K562 (cell line): ENCODE results near the gene NPR3. TPM values are rescaled to one million over a fixed set of nuclear protein-coding genes. Genes with fewer than 3 reads are reported as not detected.

Experiments used
- ATAC-seq: fragments of 200-7000 bp; cut with Tn5 transposase; 3 replicates; pipeline ENCODE4 v1.9.1; 2020; ENCODE audit warnings: moderate library complexity
- BruUV-seq: library from RNA; stranded (reverse); fragments of 400-500 nt; replicated peaks from 2 replicates; lab custom pipeline; 2021; lab: Mats Ljungman, UMichigan
- CTCF ChIA-PET: fragments of 300-600 bp; formaldehyde crosslinking; extraction: SDS; loops from one replicate; lab custom pipeline; 2021; ENCODE audit warnings: low intra/inter-chr PET ratio; lab: Yijun Ruan, JAX
- POLR2A ChIA-PET: fragments of 300-600, 350-650 bp; sonication (Branson Sonifier 250); formaldehyde crosslinking; extraction: SDS; loops from one replicate; lab custom pipeline; 2021; ENCODE audit warnings: antibody characterized with exemption, inconsistent platforms; lab: Yijun Ruan, JAX
- DNase-seq, 4 experiments: peaks; one replicate each; pipeline versions ENCODE4 v3.0.0 to v3.0.0-alpha.2; 2011 to 2018; ENCODE audit warnings: low spot score in 3 of 4, mixed read lengths in 3 of 4; ENCODE audit errors: extremely low read depth in 1 of 4
- FAIRE-seq: peaks from 2 replicates; lab custom pipeline; 2011; peaks lifted over from hg19 to GRCh38; lab: Jason Lieb, UNC
- H2AFZ ChIP-seq: 2 replicates; pipeline ENCODE4 v1.6.0; 2011; ENCODE audit warnings: low read depth, low read length, control low read depth, inconsistent platforms
- H3K27ac ChIP-seq: fragments of 200-600 bp; 3 replicates; pipeline ENCODE4 v1.8.0; 2011; ENCODE audit warnings: low read depth, mild to moderate bottlenecking, control low read depth, inconsistent platforms, low read length, moderate library complexity, mixed read lengths; ENCODE audit errors: extremely low read depth
- H3K27me3 ChIP-seq, 2 experiments: fragments of 300-600 bp in 1 of 2; 2 replicates in 1 of 2; 3 replicates in 1 of 2; pipeline versions ENCODE4 v1.6.0 to v1.8.0; 2011; ENCODE audit warnings: inconsistent platforms in 2 of 2, low read length in 2 of 2, mild to moderate bottlenecking in 1 of 2, mixed read lengths in 1 of 2, moderate library complexity in 1 of 2; ENCODE audit not compliant: control insufficient read depth in 2 of 2, insufficient read depth in 2 of 2
- H3K36me3 ChIP-seq: fragments of 300-600 bp; 3 replicates; pipeline ENCODE4 v1.8.0; 2011; ENCODE audit warnings: mild to moderate bottlenecking, low read length, inconsistent platforms; ENCODE audit not compliant: control insufficient read depth, insufficient read depth
- H3K4me1 ChIP-seq, 2 experiments: fragments of 200-600 bp in 1 of 2; replicated peaks in 1 of 2; 2 replicates in 1 of 2; 3 replicates in 1 of 2; pipeline versions ENCODE4 v1.5.1 to v1.8.0; 2011; ENCODE audit warnings: inconsistent platforms in 2 of 2, low read length in 2 of 2, mild to moderate bottlenecking in 1 of 2, mixed read lengths in 1 of 2, moderate library complexity in 1 of 2; ENCODE audit not compliant: control insufficient read depth in 2 of 2, insufficient read depth in 2 of 2
- H3K4me2 ChIP-seq: 2 replicates; pipeline ENCODE4 v1.6.1; 2011; ENCODE audit warnings: low read length, control low read depth, inconsistent platforms, mixed read lengths; ENCODE audit not compliant: insufficient read depth
- H3K4me3 ChIP-seq: fragments of 200-600 bp; sonication (generic), shearing (Covaris generic); 2 replicates; pipeline ENCODE4 v1.5.1; 2016; ENCODE audit warnings: control low read depth, inconsistent platforms
- H3K79me2 ChIP-seq: fragments of 200-600 bp; 3 replicates; pipeline ENCODE4 v1.8.0; 2011; ENCODE audit warnings: low read length, inconsistent platforms; ENCODE audit not compliant: control insufficient read depth, insufficient read depth
- H3K9ac ChIP-seq, 2 experiments: 2 replicates each; pipeline versions ENCODE4 v1.6.0 to v1.6.1; 2011; ENCODE audit warnings: low read depth in 2 of 2, low read length in 2 of 2, control low read depth in 1 of 2, inconsistent platforms in 1 of 2, mild to moderate bottlenecking in 1 of 2, mixed read lengths in 1 of 2; ENCODE audit not compliant: insufficient read depth in 1 of 2
- H3K9me1 ChIP-seq: one replicate; pipeline ENCODE4 v1.6.0; 2011; ENCODE audit warnings: inconsistent platforms, mild to moderate bottlenecking, low read length, moderate library complexity; ENCODE audit not compliant: control insufficient read depth, insufficient read depth
- H3K9me3 ChIP-seq: replicated peaks from 2 replicates; pipeline ENCODE4 v1.5.1; 2011; ENCODE audit warnings: low read depth, low read length, inconsistent platforms; ENCODE audit not compliant: control insufficient read depth, insufficient read depth
- H4K20me1 ChIP-seq: replicated peaks from 2 replicates; pipeline ENCODE4 v1.6.1; 2011; ENCODE audit warnings: low read length, inconsistent platforms, mixed read lengths; ENCODE audit not compliant: control insufficient read depth, insufficient read depth
- KAT7 ChIP-seq: sonication (generic); formaldehyde crosslinking; IDR thresholded peaks from 2 replicates; pipeline ENCODE4 v1.8.0; 2022; ENCODE audit warnings: missing genetic modification reagents, mild to moderate bottlenecking, borderline replicate concordance
- PHB2 ChIP-seq: fragments of 450-650 bp; IDR thresholded peaks from 2 replicates; pipeline ENCODE4 v1.6.1; 2017; ENCODE audit warnings: low read depth
- POU5F1 ChIP-seq: fragments of 150-350 bp; IDR thresholded peaks from 2 replicates; pipeline ENCODE4 v1.6.1; 2014; ENCODE audit warnings: borderline replicate concordance, low read length, low read depth, mild to moderate bottlenecking; ENCODE audit not compliant: partially characterized antibody
- ZNF133 ChIP-seq: fragments of 250-450 bp; sonication (Bioruptor Pico); IDR thresholded peaks from 2 replicates; pipeline ENCODE4 v1.4.0; 2020; ENCODE audit warnings: mild to moderate bottlenecking
- ZNF274 ChIP-seq: IDR thresholded peaks from 2 replicates; pipeline ENCODE4 v1.6.1; 2011; ENCODE audit warnings: low read depth, mild to moderate bottlenecking, low read length, moderate library complexity, borderline replicate concordance
- WGBS: fragments of 100-300 bp; shearing (Covaris generic); methylation state at CpG from one replicate; pipeline ENCODE4 v1.1.6; 2016; ENCODE audit warnings: low coverage, mixed read lengths; ENCODE audit not compliant: insufficient coverage; ENCODE audit errors: missing lambda C conversion rate; 5-methylcytosine and 5-hydroxymethylcytosine counted together
- in situ Hi-C: fragments of 300-500 bp; cut with MboI; formaldehyde crosslinking; loops from 4 replicates; pipeline ENCODE4 v1.15.0; 2018; ENCODE audit warnings: inconsistent platforms, mixed read lengths
- intact Hi-C: fragments of 100-400 bp; cut with micrococcal nuclease; formaldehyde crosslinking; loops from 2 replicates; pipeline ENCODE4 v1.14.2; 2022
- polyA plus RNA-seq, 8 experiments: library from polyadenylated mRNA; depleted of rRNA in 4 of 8; stranded (reverse) in 5 of 8; unstranded in 3 of 8; fragments of >200 nt; fragmentation: Nextera tagmentation in 2 of 8; fragmentation: Illumina TruSeq in 1 of 8; extraction: Ambion mirVana in 2 of 8; extraction: Trizol in 1 of 8; gene quantifications; 2 replicates each; pipeline versions ENCODE4 v1.2.1 to v1.2.3, GENCODE V29; 2011 to 2014; ENCODE audit warnings: inconsistent platforms in 1 of 8, missing spikeins in 1 of 8
- total RNA-seq, 7 experiments: library from RNA; depleted of rRNA in 6 of 7; stranded (reverse); fragments of >200 nt in 6 of 7; fragmentation: Illumina TruSeq in 2 of 7; extraction: Trizol in 2 of 7; gene quantifications; 2 replicates each; pipeline versions ENCODE4 v1.2.1 to v1.2.3, GENCODE V29; 2011 to 2021; ENCODE audit warnings: low replicate concordance in 1 of 7
- TF ChIP-seq, protein P1 (sequence below): IDR thresholded peaks from 2 replicates; pipeline ENCODE4 v1.6.1; 2011; ENCODE audit not compliant: insufficient read length; ENCODE audit errors: extremely low read depth
- TF ChIP-seq, protein P2 (sequence below): fragments of 450-650 bp; IDR thresholded peaks from 2 replicates; pipeline ENCODE4 v1.6.1; 2016; ENCODE audit warnings: antibody characterized with exemption
- TF ChIP-seq, protein P3 (sequence below), 2 experiments: IDR thresholded peaks; 2 replicates each; pipeline ENCODE4 v1.6.1; 2011; ENCODE audit warnings: borderline replicate concordance in 1 of 2, control low read depth in 1 of 2, low read depth in 1 of 2, low read length in 1 of 2, mild to moderate bottlenecking in 1 of 2, mixed read lengths in 1 of 2, moderate library complexity in 1 of 2; ENCODE audit not compliant: insufficient read depth in 1 of 2, insufficient read length in 1 of 2, poor library complexity in 1 of 2, severe bottlenecking in 1 of 2; ENCODE audit errors: extremely low read depth in 1 of 2
- TF ChIP-seq, protein P4 (sequence below): fragments of 450-650 bp; IDR thresholded peaks from 2 replicates; pipeline ENCODE4 v1.6.1; 2016; ENCODE audit warnings: low read depth, mild to moderate bottlenecking, moderate library complexity
- TF ChIP-seq, protein P5 (sequence below): fragments of 450-650 bp; formaldehyde crosslinking; IDR thresholded peaks from 2 replicates; pipeline ENCODE4 v1.4.0; 2020; ENCODE audit warnings: mild to moderate bottlenecking, moderate library complexity

NPR3 gene
- total and polyA plus RNA-seq, 9 of the 15 experiments (the other 6 are each of a cell fraction or from before 2014, with no cell fraction given): 0.01 to 0.11 (median 0.04) TPM; not detected in 2

DNA sequence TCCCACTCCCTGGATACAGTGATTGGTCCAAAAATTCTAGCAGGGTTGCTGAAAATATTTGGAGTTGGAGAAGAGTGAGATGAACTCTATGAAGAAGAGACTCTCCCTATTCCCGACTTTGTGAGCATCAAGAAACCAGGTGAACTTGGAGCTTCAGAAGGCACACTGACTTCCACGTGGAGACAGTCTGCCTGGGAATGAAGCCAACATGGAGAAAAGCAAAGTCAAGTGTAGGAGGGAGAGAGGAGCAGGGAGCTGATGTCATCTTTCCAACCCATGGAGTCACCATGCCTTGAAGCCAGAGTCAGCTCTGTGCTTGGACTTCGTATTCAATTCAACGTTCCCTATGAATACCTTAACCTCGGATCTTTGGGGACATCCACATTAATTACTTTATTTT lies 125.1 kb downstream of the NPR3 start:
- Histone ChIP-seq H3K27me3 (no peaks in the 10 kb centered on the region), H3K4me1 (no peaks in the 10 kb centered on the region), H3K9ac (no peak overlapping the region), H4K20me1 (no peaks in the 10 kb centered on the region), H3K4me2 (no peak overlapping the region), H3K4me3 (no peak overlapping the region), H3K79me2 (no peaks in the 10 kb centered on the region), H2AFZ (no peak overlapping the region), H3K36me3 (no peaks in the 10 kb centered on the region), H3K9me3 (no peaks in the 10 kb centered on the region), H3K9me1 (no peaks in the 10 kb centered on the region), H3K27ac (no peak overlapping the region)
- POLR2A ChIA-PET: no interaction called here
- no peak for FAIRE-seq
- in situ Hi-C loops (no loop called here), intact Hi-C loops (no loop called here)
- no peak for ATAC-seq
- 3% methylated on average over 5 of the region's 5 CpGs for WGBS
- CTCF ChIA-PET: no interaction called here
- no TSS peak for BruUV-seq
- no peak for TF ChIP-seq KAT7 (CRISPR knock-in tag)
- no peak for DNase-seq

DNA sequence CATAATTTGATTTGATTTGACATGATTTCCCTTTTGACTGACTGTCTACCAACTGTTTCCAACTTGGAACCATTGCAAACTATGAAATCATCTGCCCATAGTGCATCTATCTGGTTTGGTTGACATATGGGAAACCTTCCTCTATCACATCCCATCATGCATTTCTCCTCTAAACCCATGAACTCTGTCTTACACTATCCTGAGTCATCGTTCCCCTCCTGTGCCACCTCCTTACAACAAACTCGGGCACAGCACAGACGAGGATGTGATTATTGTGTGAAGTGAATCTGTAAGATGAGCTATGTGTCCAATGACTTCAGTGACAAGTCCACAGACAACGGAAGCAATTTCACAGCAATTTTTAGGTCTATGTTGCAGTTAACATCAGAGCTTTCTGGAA lies 126.1 kb downstream of the NPR3 start:
- no peak overlapping the region for H3K4me3 ChIP-seq
- H3K36me3 ChIP-seq: no peaks in the 10 kb centered on the region
- in situ Hi-C loops (no loop called here), intact Hi-C loops (no loop called here)
- peak; percentile 15 for FAIRE-seq
- no peak overlapping the region for H3K4me2 ChIP-seq
- no peak overlapping the region for H2AFZ ChIP-seq
- ChIA-PET POLR2A (no interaction called here), CTCF (no interaction called here)
- H3K27me3 ChIP-seq: no peaks in the 10 kb centered on the region
- no peaks in the 10 kb centered on the region for H3K4me1 ChIP-seq
- H3K9me1 ChIP-seq: no peaks in the 10 kb centered on the region
- H3K27ac ChIP-seq: no peak overlapping the region
- ATAC-seq: no peak
- WGBS: 0% methylated on average over 4 of the region's 4 CpGs
- H3K9ac ChIP-seq: no peak overlapping the region
- no TSS peak for BruUV-seq
- no peak for DNase-seq
- H3K79me2 ChIP-seq: no peaks in the 10 kb centered on the region
- H4K20me1 ChIP-seq: no peaks in the 10 kb centered on the region
- no peaks in the 10 kb centered on the region for H3K9me3 ChIP-seq
- TF ChIP-seq, protein P1, sequence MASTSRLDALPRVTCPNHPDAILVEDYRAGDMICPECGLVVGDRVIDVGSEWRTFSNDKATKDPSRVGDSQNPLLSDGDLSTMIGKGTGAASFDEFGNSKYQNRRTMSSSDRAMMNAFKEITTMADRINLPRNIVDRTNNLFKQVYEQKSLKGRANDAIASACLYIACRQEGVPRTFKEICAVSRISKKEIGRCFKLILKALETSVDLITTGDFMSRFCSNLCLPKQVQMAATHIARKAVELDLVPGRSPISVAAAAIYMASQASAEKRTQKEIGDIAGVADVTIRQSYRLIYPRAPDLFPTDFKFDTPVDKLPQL: no peak
- TF ChIP-seq, protein P2, sequence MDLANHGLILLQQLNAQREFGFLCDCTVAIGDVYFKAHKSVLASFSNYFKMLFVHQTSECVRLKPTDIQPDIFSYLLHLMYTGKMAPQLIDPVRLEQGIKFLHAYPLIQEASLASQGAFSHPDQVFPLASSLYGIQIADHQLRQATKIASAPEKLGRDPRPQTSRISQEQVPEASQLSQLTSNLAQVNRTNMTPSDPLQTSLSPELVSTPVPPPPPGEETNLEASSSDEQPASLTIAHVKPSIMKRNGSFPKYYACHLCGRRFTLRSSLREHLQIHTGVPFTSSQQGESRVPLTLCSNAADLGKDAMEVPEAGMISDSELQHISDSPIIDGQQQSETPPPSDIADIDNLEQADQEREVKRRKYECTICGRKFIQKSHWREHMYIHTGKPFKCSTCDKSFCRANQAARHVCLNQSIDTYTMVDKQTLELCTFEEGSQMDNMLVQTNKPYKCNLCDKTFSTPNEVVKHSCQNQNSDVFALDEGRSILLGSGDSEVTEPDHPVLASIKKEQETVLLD: no peak
- TF ChIP-seq ZNF133 (no peak), POU5F1 (no peak), PHB2 (no peak), ZNF274 (no peak)
- TF ChIP-seq, protein P3, sequence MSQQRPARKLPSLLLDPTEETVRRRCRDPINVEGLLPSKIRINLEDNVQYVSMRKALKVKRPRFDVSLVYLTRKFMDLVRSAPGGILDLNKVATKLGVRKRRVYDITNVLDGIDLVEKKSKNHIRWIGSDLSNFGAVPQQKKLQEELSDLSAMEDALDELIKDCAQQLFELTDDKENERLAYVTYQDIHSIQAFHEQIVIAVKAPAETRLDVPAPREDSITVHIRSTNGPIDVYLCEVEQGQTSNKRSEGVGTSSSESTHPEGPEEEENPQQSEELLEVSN (IDR thresholded peaks at IDR 0.05; ENCODE audit: borderline replicate concordance in 1 of 2, extremely low read depth in 1 of 2, insufficient read depth in 1 of 2, insufficient read length in 1 of 2, low read depth in 1 of 2, low read length in 1 of 2, poor library complexity in 1 of 2, severe bottlenecking in 1 of 2): no peak
- TF ChIP-seq, protein P4, sequence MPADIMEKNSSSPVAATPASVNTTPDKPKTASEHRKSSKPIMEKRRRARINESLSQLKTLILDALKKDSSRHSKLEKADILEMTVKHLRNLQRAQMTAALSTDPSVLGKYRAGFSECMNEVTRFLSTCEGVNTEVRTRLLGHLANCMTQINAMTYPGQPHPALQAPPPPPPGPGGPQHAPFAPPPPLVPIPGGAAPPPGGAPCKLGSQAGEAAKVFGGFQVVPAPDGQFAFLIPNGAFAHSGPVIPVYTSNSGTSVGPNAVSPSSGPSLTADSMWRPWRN: no peak
- TF ChIP-seq, protein P5, sequence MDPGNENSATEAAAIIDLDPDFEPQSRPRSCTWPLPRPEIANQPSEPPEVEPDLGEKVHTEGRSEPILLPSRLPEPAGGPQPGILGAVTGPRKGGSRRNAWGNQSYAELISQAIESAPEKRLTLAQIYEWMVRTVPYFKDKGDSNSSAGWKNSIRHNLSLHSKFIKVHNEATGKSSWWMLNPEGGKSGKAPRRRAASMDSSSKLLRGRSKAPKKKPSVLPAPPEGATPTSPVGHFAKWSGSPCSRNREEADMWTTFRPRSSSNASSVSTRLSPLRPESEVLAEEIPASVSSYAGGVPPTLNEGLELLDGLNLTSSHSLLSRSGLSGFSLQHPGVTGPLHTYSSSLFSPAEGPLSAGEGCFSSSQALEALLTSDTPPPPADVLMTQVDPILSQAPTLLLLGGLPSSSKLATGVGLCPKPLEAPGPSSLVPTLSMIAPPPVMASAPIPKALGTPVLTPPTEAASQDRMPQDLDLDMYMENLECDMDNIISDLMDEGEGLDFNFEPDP (CRISPR knock-in tag): no peak
